HG02623 (cell line): Measurements from ENCODE around the gene SSBP1.
"Not testable (repeated sequence)": the region's sequence is repeated elsewhere in the genome, so short reads cannot be mapped to it uniquely, and the experiment has no call there.

ENCODE experiments used
- ATAC-seq: cut with Tn5 transposase; IDR thresholded peaks from one replicate; pipeline ENCODE4 v1.9.1; 2021; ENCODE audit warnings: moderate library complexity; ENCODE audit not compliant: unreplicated experiment

The SSBP1 gene

GRCh38 chr7:141737836-141738591 is at the start of gene SSBP1:
Gene SSBP1, plus strand, starts transcription at chr7:141738358. Its CDS starts 809 bp downstream, at chr7:141739167.
- ATAC-seq = peak; percentile 85

GRCh38 chr7:141689072-141689825 is 48.9 kb upstream of the SSBP1 start:
- not testable (repeated sequence) for ATAC-seq

- no peak for ATAC-seq
Measured at GRCh38 chr7:141691540-141691939, 46.6 kb upstream of the SSBP1 start.

GRCh38 chr7:141691961-141692360 is 46.2 kb upstream of the SSBP1 start:
- no peak for ATAC-seq

GRCh38 chr7:141693082-141693481 is 45.1 kb upstream of the SSBP1 start:
- ATAC-seq = no peak

- ATAC-seq = no peak
Measured at GRCh38 chr7:141695803-141696289, 42.3 kb upstream of the SSBP1 start.

- ATAC-seq = no peak
Measured at GRCh38 chr7:141696348-141696747, 41.8 kb upstream of the SSBP1 start.

- ATAC-seq = no peak
Measured at GRCh38 chr7:141697211-141697871, 40.8 kb upstream of the SSBP1 start.

- ATAC-seq = no peak
Measured at GRCh38 chr7:141698247-141699015, 39.7 kb upstream of the SSBP1 start.

GRCh38 chr7:141699860-141700259 is 38.3 kb upstream of the SSBP1 start:
- no peak for ATAC-seq

GRCh38 chr7:141700296-141700847 is 37.8 kb upstream of the SSBP1 start:
- no peak for ATAC-seq

- ATAC-seq = no peak
Measured at GRCh38 chr7:141700848-141701371, 37.2 kb upstream of the SSBP1 start.

- peak; percentile 84 for ATAC-seq
Measured at GRCh38 chr7:141701489-141702046, 36.6 kb upstream of the SSBP1 start.

- ATAC-seq = peak; percentile 73
Measured at GRCh38 chr7:141702047-141702567, 36.1 kb upstream of the SSBP1 start, which contains the start of gene DENND11. Gene DENND11, minus strand, starts transcription at chr7:141702166. Its CDS starts 13 bp downstream, at chr7:141702153.

GRCh38 chr7:141702892-141703291 is 35.3 kb upstream of the SSBP1 start:
- no peak for ATAC-seq

GRCh38 chr7:141704112-141704511 is 34.0 kb upstream of the SSBP1 start:
- no peak for ATAC-seq

GRCh38 chr7:141704741-141705140 is 33.4 kb upstream of the SSBP1 start:
- no peak for ATAC-seq

- ATAC-seq = no peak
Measured at GRCh38 chr7:141706239-141707064, 31.7 kb upstream of the SSBP1 start.

- no peak for ATAC-seq
Measured at GRCh38 chr7:141708351-141708750, 29.8 kb upstream of the SSBP1 start, which contains the start of gene WEE2. Gene WEE2, plus strand, starts transcription at chr7:141708353. Its CDS starts 406 bp downstream, at chr7:141708759.
